Measurements from ENCODE around the gene PEX7.
"Not testable (repeated sequence)": the region's sequence is repeated elsewhere in the genome, so short reads cannot be mapped to it uniquely, and the experiment has no call there.

Gene PEX7

GRCh38 chr6:136840276-136841001, 18.0 kb downstream of the PEX7 start:
- no peak for DNase-seq (ENCODE audit: low spot score)

DNA sequence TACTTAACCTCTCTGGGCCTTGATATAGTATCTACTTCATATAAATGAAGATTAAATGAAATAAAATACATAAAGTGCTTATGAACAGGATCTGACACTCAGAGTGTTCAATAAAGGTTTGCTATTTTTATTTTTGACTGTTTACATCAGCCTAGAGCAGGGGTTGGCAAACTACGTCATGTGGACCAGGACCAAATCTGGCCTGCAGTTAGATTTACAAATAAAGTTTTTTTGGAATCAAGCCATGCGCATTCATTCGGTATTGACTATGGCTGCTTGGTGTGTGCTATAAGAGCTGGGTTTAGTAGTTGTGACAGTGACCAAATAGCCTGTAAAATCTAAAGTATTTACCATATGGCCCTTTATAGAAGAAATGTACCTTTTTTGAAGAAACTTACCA, 20.8 kb downstream of the PEX7 start:
- DNase-seq (ENCODE audit: low spot score), result no peak

DNA sequence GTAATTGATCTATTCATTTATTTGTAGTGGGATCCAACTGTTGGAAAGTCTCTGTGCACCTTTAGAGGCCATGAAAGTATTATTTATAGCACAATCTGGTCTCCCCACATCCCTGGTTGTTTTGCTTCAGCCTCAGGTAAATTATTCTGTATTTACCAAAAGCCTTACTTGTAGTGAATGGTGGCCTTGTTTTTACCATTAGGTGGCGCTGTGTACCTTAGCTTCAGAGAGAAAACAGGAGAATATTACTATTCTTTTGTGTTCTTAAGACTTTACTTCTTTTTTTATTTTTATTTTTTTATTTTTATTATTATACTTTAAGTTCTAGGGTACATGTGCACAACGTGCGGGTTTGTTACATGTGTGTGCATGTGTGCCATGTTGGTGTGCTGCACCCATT, 23.7 kb downstream of the PEX7 start:
- DNase-seq (ENCODE audit: low spot score), result peak; percentile 69

GRCh38 chr6:136846477-136846876, 24.1 kb downstream of the PEX7 start:
- not testable (repeated sequence) for DNase-seq (ENCODE audit: low spot score)

- DNase-seq (ENCODE audit: low spot score), result not testable (repeated sequence)
Measured at GRCh38 chr6:136849979-136850563, 27.7 kb downstream of the PEX7 start.

DNA sequence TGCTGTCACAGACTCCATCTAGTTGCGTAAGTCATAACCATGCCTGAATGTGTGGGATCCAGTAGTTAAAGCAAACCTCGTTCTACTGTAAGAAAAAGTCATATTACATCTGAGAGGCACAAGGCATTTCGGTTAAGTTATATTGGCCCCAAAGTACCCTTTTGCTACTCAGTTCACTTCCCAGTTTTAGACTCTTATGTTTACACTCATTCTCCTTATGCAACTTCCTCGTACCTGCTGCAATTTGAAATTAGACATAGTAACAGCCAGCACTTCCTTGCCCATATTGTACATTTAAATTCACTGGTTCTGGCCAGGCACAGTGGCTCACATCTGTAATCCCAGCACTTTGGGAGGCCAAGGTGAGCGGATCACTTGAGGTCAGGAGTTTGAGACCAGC, 37.0 kb downstream of the PEX7 start:
- no peak for DNase-seq (ENCODE audit: low spot score)

- no peak for DNase-seq (ENCODE audit: low spot score)
Measured at GRCh38 chr6:136860043-136860442, 37.7 kb downstream of the PEX7 start.

- DNase-seq (ENCODE audit: low spot score), result no peak
Measured at GRCh38 chr6:136862662-136863061, 40.3 kb downstream of the PEX7 start.

DNA sequence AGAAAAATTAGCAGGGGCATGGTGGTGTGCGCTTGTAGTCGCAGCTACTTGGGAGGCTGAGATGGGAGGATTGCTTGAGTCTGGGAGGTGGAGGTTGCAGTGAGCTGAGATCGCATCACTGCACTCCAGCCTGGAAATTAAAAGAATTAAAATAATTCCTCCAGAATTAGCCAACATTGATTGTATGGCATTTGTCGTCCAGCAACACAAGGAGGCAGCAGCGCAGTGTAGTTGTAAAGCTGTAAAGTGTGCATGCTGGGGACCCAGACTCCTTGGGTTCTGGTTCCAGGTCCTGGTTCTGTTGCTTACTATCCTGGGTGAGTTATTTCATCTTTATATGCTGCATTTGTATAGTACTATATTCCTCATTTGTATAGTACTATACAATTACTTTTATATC, 41.4 kb downstream of the PEX7 start:
- no peak for DNase-seq (ENCODE audit: low spot score)

- DNase-seq (ENCODE audit: low spot score), result no peak
Measured at GRCh38 chr6:136864676-136865075, 42.3 kb downstream of the PEX7 start.

- no peak for DNase-seq (ENCODE audit: low spot score)
Measured at GRCh38 chr6:136866872-136867416, 44.6 kb downstream of the PEX7 start.

DNA sequence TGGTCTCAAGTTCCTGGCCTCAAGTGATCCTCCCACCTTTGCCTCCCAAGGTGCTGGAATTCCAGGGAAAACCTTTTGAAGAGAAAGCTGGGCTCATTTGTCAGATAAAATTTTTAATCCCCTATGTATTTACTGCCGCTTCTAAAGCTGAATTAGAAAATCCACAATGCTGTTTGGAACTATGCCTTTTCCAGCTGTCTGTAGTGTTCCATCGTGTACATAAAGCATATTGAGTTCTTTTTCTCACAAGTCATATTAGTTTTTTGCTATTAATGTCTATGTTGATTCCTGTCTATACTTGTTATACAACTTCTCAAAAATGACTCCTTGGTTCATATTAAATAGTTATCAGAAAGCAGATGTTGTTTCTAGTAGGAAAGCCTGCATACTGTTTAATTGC, 47.1 kb downstream of the PEX7 start:
- DNase-seq (ENCODE audit: low spot score), result no peak

GRCh38 chr6:136873748-136874147, 51.4 kb downstream of the PEX7 start:
- DNase-seq (ENCODE audit: low spot score), result no peak

DNA sequence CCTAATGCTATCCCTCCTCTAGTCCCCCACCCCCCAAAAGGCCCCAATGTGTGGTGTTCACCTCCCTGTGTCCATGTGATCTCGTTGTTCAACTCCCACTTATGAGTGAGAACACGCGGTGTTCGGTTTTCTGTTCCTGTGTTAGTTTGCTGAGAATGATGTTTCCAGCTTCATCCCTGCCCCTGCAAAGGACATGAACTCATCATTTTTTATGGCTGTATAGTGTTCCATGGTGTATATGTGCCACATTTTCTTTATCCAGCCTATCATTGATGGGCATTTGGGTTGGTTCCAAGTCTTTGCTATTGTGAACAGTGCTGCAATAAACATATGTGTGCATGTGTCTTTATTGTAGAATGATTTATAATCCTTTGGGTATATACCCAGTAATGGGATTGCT, 54.1 kb downstream of the PEX7 start:
- not testable (repeated sequence) for DNase-seq (ENCODE audit: low spot score)

DNA sequence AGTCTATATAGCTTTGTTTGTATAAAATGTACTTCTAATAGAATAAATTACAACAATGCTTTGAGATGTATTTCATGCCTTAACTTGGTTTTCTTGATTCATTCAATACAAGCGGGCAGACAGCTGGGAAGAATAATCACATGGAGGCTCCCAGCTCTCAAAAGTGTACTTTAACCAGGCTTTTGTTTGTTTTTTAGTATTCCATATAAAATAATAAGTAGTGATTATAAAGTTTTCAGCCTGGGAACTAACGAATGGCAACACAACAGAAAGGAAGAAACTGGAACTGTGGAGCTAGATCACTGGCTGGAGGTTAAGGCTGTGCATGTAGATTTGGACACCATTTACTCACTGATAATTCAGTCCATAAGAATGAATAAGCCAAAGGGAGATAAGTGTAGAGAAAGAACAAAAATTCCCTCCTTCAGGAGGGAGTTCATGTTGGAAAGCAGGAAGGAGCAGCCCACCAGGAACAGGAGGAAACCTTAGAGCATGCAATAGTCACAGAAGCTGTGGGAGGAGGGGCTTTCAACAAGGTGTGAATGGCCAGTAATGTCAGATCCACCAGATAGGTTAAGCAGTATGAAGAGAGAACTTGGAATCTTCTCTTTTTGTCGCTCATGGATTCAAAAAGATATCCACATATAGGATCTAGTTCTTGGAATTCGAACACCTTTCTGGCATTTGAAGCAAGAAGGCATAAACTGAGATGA, 58.5 kb downstream of the PEX7 start:
- DNase-seq (ENCODE audit: low spot score), result no peak

GRCh38 chr6:136886091-136886490, 63.7 kb downstream of the PEX7 start:
- DNase-seq (ENCODE audit: low spot score), result no peak

- DNase-seq (ENCODE audit: low spot score), result no peak
Measured at GRCh38 chr6:136887953-136888352, 65.6 kb downstream of the PEX7 start.

- DNase-seq (ENCODE audit: low spot score), result no peak
Measured at GRCh38 chr6:136889271-136890193, 67.1 kb downstream of the PEX7 start.

- DNase-seq (ENCODE audit: low spot score), result no peak
Measured at GRCh38 chr6:136890194-136890839, 67.9 kb downstream of the PEX7 start.

- DNase-seq (ENCODE audit: low spot score), result no peak
Measured at GRCh38 chr6:136890986-136891385, 68.6 kb downstream of the PEX7 start.

DNA sequence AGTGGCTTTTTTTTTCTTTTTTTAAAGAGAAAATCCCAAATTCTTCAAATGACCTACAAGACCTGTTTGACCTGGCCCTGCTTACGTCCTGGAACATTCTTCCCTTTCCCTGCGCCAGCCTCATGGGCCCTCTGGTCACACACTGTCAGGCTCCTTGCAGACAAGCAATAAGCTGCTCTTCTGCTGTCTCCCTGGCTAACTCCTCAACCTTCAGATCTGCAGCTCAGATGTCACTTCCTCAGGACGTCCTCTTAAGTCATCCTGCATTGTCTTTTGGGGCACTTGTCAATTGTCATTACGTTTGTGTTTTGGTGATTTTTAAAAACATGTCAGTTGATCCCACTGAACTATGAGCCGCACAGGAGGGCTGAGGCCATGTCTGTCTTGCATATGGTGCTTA, 70.8 kb downstream of the PEX7 start:
- no peak for DNase-seq (ENCODE audit: low spot score)
